ENCODE data around the gene ZNF688. TPM values are rescaled to one million over a fixed set of nuclear protein-coding genes. Genes with fewer than 3 reads are reported as not detected.

Gene ZNF688
- total and polyA plus RNA-seq, 2 experiments from 2014 or later: 4.0 to 4.4 TPM

- peaks cover 33% of the 10 kb centered on the region for H3K36me3 Mint-ChIP-seq (ENCODE audit: low read depth)
- Histone ChIP-seq H4K20me1 (replicated peaks; ENCODE audit: insufficient read depth) (peaks cover 7% of the 10 kb centered on the region; the same call in 1 of the 2 replicates), H3K4me2 (peak within 1 kb of the TSS; percentile 75), H3K9me2 (ENCODE audit: insufficient read depth) (no peaks in the 10 kb centered on the region), H2AFZ (peak within 1 kb of the TSS; percentile 78), H3K36me3 (ENCODE audit: insufficient read depth) (0 out of 2 replicates have a peak, but pooled peaks cover 16% of the 10 kb centered on the region), H3K27me3 (ENCODE audit: insufficient read depth) (no peaks in the 10 kb centered on the region), H3K4me3 (peak within 1 kb of the TSS; percentile 69), H3K4me1 (ENCODE audit: insufficient read depth) (0 out of 2 replicates have a peak, but pooled peaks cover 6% of the 10 kb centered on the region), H3F3A (replicated peaks; ENCODE audit: low read depth) (0 out of 2 replicates have a peak, but pooled peaks cover 8% of the 10 kb centered on the region), H3K27ac (ENCODE audit: low read depth) (peak within 1 kb of the TSS; percentile 84), H3K79me2 (replicated peaks; ENCODE audit: insufficient read depth) (0 out of 2 replicates have a peak, but pooled peaks cover 15% of the 10 kb centered on the region)
- peak within 1 kb of the TSS; percentile 87 for H3K4me3 Mint-ChIP-seq
- ATAC-seq (peak; percentile 92), DNase-seq (ENCODE audit: low spot score) (peak; percentile 99)
- no peaks in the 10 kb centered on the region for H3K9me3 Mint-ChIP-seq
- TF ChIP-seq JUNB (IDR thresholded peaks at IDR 0.05; ENCODE audit: unreplicated experiment): no peak
- peak; percentile 26 for TF ChIP-seq POLR2AphosphoS5 (IDR thresholded peaks at IDR 0.05; ENCODE audit: low read depth)
- TF ChIP-seq CREB1 (CRISPR knock-in tag; IDR thresholded peaks at IDR 0.05; ENCODE audit: low read depth): peak; percentile 74
- TF ChIP-seq, protein P1, sequence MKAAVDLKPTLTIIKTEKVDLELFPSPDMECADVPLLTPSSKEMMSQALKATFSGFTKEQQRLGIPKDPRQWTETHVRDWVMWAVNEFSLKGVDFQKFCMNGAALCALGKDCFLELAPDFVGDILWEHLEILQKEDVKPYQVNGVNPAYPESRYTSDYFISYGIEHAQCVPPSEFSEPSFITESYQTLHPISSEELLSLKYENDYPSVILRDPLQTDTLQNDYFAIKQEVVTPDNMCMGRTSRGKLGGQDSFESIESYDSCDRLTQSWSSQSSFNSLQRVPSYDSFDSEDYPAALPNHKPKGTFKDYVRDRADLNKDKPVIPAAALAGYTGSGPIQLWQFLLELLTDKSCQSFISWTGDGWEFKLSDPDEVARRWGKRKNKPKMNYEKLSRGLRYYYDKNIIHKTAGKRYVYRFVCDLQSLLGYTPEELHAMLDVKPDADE (IDR thresholded peaks at IDR 0.05): peak; percentile 93
- peaks cover 3% of the 10 kb centered on the region; the same call in 2 of the 3 replicates for H3K4me1 Mint-ChIP-seq
- peaks cover 9% of the 10 kb centered on the region for H3K27me3 Mint-ChIP-seq (ENCODE audit: insufficient read depth, low read depth, poor library complexity)
- H3K27ac Mint-ChIP-seq: peak within 1 kb of the TSS; percentile 96
These were observed 38.7 kb upstream of the ZNF688 start, which contains the start of gene ZNF689 for GRCh38 chr16:30609926-30610839. Gene ZNF689 (minus strand): TSS chr16:30610389. CDS start chr16:30610041, 348 bp downstream.

DNA sequence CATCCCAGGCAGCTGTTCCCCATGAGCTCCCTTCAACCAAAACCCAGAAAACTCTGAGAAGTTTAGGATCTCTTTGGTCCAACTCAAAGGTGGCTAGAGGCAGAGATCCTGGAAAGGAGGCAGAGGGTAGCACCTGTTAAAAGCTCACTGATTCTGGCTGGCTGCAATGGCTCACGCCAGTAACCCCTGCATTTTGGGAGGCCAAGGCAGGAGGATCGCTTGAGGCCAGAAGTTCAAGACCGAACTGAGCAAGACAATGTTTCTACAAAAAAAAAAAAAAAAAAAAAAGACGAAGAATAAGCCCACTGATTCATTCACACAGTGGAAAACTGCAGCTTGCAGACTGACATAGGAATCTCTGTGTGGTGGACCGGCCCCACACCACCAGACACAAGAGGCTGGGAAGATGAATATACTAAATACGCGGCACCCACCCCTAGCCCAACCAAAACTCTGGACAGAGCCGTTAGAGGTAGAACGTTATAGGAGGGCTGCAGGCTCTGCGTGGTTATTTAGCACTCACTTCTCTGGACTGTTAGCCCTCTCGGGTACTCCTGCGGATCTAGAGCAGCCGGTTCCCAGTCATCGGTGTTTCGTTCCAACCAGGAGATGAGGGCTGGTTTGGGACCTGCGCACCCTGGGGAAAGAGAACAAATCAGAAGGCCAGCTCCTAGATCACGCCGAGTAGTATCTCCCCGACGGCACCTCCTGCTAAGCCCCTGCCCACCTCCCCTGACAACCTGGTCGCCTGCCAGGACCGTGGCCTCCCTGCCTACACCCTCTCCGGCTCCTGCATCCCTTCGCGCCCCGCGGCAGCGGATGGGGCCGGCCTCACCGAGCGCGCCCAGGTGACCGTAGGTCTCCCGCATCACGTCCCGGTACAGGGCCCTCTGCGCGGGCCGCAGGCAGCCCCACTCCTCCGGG, 37.8 kb upstream of the ZNF688 start:
- no peaks in the 10 kb centered on the region for H3K9me3 Mint-ChIP-seq
- Histone ChIP-seq H3K4me1 (ENCODE audit: insufficient read depth) (0 out of 2 replicates have a peak, but pooled peaks cover 6% of the 10 kb centered on the region), H3K79me2 (replicated peaks; ENCODE audit: insufficient read depth) (0 out of 2 replicates have a peak, but pooled peaks cover 15% of the 10 kb centered on the region), H4K20me1 (replicated peaks; ENCODE audit: insufficient read depth) (peaks cover 7% of the 10 kb centered on the region; the same call in 1 of the 2 replicates), H3K27ac (ENCODE audit: low read depth) (peak overlapping the region; percentile 84), H3K4me2 (peak overlapping the region; percentile 75), H3K36me3 (ENCODE audit: insufficient read depth) (0 out of 2 replicates have a peak, but pooled peaks cover 16% of the 10 kb centered on the region), H3K27me3 (ENCODE audit: insufficient read depth) (no peaks in the 10 kb centered on the region), H3K9me2 (ENCODE audit: insufficient read depth) (no peaks in the 10 kb centered on the region), H2AFZ (peak overlapping the region; percentile 78), H3K4me3 (peak overlapping the region; percentile 69), H3F3A (replicated peaks; ENCODE audit: low read depth) (0 out of 2 replicates have a peak, but pooled peaks cover 8% of the 10 kb centered on the region)
- DNase-seq (ENCODE audit: low spot score) (peak; percentile 70), ATAC-seq (peak; percentile 67)
- peak overlapping the region; percentile 87 for H3K4me3 Mint-ChIP-seq
- H3K36me3 Mint-ChIP-seq (ENCODE audit: low read depth): peaks cover 42% of the 10 kb centered on the region
- H3K27ac Mint-ChIP-seq: peak overlapping the region; percentile 90; the same call in 1 of the 2 replicates
- peaks cover 3% of the 10 kb centered on the region; the same call in 2 of the 3 replicates for H3K4me1 Mint-ChIP-seq
- TF ChIP-seq POLR2AphosphoS5 (IDR thresholded peaks at IDR 0.05; ENCODE audit: low read depth) (peak; percentile 54; the same call in 1 of the 2 replicates), ZNF114 (CRISPR knock-in tag; IDR thresholded peaks at IDR 0.05) (no peak)
- peaks cover 14% of the 10 kb centered on the region for H3K27me3 Mint-ChIP-seq (ENCODE audit: insufficient read depth, low read depth, poor library complexity)

All from GM23338 (cell line).